ENCODE results near the gene TAS2R38.

TAS2R38 gene

GRCh38 chr7:141973673-141974072 is at the start of gene TAS2R38:
TSS of gene TAS2R38 (minus strand) at chr7:141973773. CDS start at chr7:141973689, 84 bp downstream.
- H4K20me1 ChIP-seq (ENCODE audit: control insufficient read depth, insufficient read depth, low read depth, low read length) = no peaks in the 10 kb centered on the region
- H3K79me2 ChIP-seq (ENCODE audit: control insufficient read depth, low read length) = no peaks in the 10 kb centered on the region
- H3K9me2 ChIP-seq (replicated peaks; ENCODE audit: control insufficient read depth, low read length) = no peaks in the 10 kb centered on the region
- no peak within 1 kb of the TSS for H3K4me3 ChIP-seq (ENCODE audit: low read length)
- TF ChIP-seq CTCF (IDR thresholded peaks at IDR 0.05; ENCODE audit: low read depth, low read length, poor library complexity, severe bottlenecking) (no peak), EZH2phosphoT487 (IDR thresholded peaks at IDR 0.05; ENCODE audit: borderline replicate concordance, low read length) (no peak)
- no peaks in the 10 kb centered on the region for H3K27me3 ChIP-seq (ENCODE audit: control insufficient read depth, low read length)
- no peaks in the 10 kb centered on the region for H3K36me3 ChIP-seq (ENCODE audit: control insufficient read depth, low read length)
- peaks cover 6% of the 10 kb centered on the region for H3K4me1 ChIP-seq (ENCODE audit: control insufficient read depth, low read length)
- no peaks in the 10 kb centered on the region for H3K9me3 ChIP-seq (ENCODE audit: control insufficient read depth, insufficient read depth, low read length)
- no peak within 1 kb of the TSS for H3K4me2 ChIP-seq (ENCODE audit: low read length)
- no peaks in the 10 kb centered on the region for H3F3A ChIP-seq (ENCODE audit: control insufficient read depth, insufficient read depth)
- H3K27ac ChIP-seq (ENCODE audit: low read depth, low read length) = no peak within 1 kb of the TSS

- TF ChIP-seq EZH2phosphoT487 (IDR thresholded peaks at IDR 0.05; ENCODE audit: borderline replicate concordance, low read length) = no peak
- no peak for TF ChIP-seq CTCF (IDR thresholded peaks at IDR 0.05; ENCODE audit: low read depth, low read length, poor library complexity, severe bottlenecking)
These were observed 44.6 kb upstream of the TAS2R38 start for GRCh38 chr7:142018154-142018553.

GRCh38 chr7:142017451-142017850 is 43.9 kb upstream of the TAS2R38 start:
- Histone ChIP-seq H3K9me3 (ENCODE audit: control insufficient read depth, insufficient read depth, low read length) (no peaks in the 10 kb centered on the region), H4K20me1 (ENCODE audit: control insufficient read depth, insufficient read depth, low read depth, low read length) (no peaks in the 10 kb centered on the region), H3K4me2 (ENCODE audit: low read length) (no peak overlapping the region), H3K4me3 (ENCODE audit: low read length) (no peak overlapping the region), H3K36me3 (ENCODE audit: control insufficient read depth, low read length) (no peaks in the 10 kb centered on the region), H3K4me1 (ENCODE audit: control insufficient read depth, low read length) (no peaks in the 10 kb centered on the region), H3K9me2 (replicated peaks; ENCODE audit: control insufficient read depth, low read length) (no peaks in the 10 kb centered on the region), H3K27ac (ENCODE audit: low read depth, low read length) (no peak overlapping the region), H3K79me2 (ENCODE audit: control insufficient read depth, low read length) (no peaks in the 10 kb centered on the region), H3K27me3 (ENCODE audit: control insufficient read depth, low read length) (no peaks in the 10 kb centered on the region), H3F3A (ENCODE audit: control insufficient read depth, insufficient read depth) (no peaks in the 10 kb centered on the region)
- TF ChIP-seq EZH2phosphoT487 (IDR thresholded peaks at IDR 0.05; ENCODE audit: borderline replicate concordance, low read length) (no peak), CTCF (IDR thresholded peaks at IDR 0.05; ENCODE audit: low read depth, low read length, poor library complexity, severe bottlenecking) (no peak)

More at GRCh38 chr7:142018154-142018553, 44.6 kb upstream of the TAS2R38 start:
- no peak overlapping the region for H3K4me3 ChIP-seq (ENCODE audit: low read length)
- H3K4me2 ChIP-seq (ENCODE audit: low read length) = no peak overlapping the region
- no peaks in the 10 kb centered on the region for H3F3A ChIP-seq (ENCODE audit: control insufficient read depth, insufficient read depth)
- H3K79me2 ChIP-seq (ENCODE audit: control insufficient read depth, low read length) = no peaks in the 10 kb centered on the region
- no peak overlapping the region for H3K27ac ChIP-seq (ENCODE audit: low read depth, low read length)
- no peaks in the 10 kb centered on the region for H3K9me2 ChIP-seq (replicated peaks; ENCODE audit: control insufficient read depth, low read length)
- no peaks in the 10 kb centered on the region for H3K9me3 ChIP-seq (ENCODE audit: control insufficient read depth, insufficient read depth, low read length)
- no peaks in the 10 kb centered on the region for H3K36me3 ChIP-seq (ENCODE audit: control insufficient read depth, low read length)
- H4K20me1 ChIP-seq (ENCODE audit: control insufficient read depth, insufficient read depth, low read depth, low read length) = no peaks in the 10 kb centered on the region
- no peaks in the 10 kb centered on the region for H3K27me3 ChIP-seq (ENCODE audit: control insufficient read depth, low read length)
- H3K4me1 ChIP-seq (ENCODE audit: control insufficient read depth, low read length) = no peaks in the 10 kb centered on the region
